ENCODE measurements around the gene HSP90AA1.
A peak's percentile ranks its signal among the peaks of the same experiment; 100 is the strongest.
"Not testable (repeated sequence)": the region's sequence is repeated elsewhere in the genome, so short reads cannot be mapped to it uniquely, and the experiment has no call there.

The HSP90AA1 gene

DNA sequence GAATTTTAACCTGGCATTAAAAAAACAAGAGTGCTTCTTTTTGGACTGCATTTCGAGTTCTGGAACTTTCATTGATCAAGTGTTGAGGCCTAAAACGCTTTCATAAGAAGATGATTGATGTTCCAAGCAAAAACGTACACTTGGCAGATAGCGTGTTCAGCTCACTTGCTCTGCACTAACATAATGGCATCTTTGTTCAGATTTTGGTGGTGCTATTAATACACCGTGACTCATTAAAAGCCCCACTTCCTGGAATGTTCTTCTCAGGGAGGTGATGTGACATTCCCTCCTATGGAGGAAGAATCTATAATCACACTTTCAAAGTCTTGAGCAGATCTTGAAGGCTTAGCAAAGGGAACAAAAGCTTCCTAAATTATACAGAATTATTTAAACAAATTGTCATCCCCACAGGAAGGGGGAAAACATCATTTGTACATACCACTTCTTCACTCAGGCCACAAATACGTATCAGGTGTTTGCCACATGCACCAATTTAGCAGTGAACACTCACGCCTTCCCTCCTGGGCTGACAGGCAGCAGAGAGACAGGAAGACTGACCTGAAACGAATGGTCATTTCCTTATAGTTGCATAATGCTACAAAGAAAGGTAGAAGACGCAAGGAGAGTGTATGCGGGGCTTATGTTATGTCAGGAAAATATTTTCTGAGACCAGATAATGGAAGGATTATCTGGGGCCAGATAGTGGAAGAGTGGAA, 15.4 kb downstream of the HSP90AA1 start:
- no peak for DNase-seq (ENCODE audit: low read depth, low spot score)

DNA sequence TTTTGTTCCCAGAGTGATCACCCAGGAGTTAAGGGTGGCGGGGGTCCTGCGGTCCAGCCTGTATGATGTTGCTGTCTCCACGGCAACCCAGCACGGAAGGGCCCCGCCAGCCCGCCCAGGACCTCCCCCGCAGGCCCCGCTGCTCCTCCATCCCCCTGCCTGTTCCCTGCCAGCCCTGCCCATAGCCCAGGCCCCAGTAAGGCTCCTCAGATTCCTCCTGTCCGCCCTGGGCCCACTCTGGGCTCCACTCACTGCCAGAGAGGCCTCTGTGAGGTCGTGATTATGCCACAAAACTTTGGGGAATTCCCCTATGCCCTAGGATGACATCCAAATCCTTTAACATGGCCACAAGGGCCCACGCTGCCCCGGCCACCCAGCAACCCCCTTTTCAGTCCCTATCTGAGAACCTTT, 20.8 kb downstream of the HSP90AA1 start:
- DNase-seq (ENCODE audit: low read depth, low spot score), result no peak

DNA sequence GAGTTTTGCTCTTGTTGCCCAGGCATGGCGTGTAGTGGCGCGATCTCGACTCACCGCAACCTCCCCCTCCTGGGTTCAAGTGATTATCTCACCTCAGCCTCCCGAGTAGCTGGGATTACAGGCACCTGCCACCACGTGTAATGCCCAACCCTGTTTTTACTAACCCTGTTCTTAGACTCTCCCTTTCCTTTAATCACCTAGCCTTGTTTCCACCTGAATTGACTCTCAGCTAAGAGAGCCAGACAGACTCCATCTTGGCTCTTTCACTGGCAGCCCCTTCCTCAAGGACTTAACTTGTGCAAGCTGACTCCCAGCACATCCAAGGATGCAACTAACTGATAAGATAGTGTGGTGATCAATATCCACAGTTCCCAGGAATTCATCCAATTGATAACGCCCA, 22.3 kb downstream of the HSP90AA1 start:
- DNase-seq (ENCODE audit: low read depth, low spot score), result not testable (repeated sequence)

DNA sequence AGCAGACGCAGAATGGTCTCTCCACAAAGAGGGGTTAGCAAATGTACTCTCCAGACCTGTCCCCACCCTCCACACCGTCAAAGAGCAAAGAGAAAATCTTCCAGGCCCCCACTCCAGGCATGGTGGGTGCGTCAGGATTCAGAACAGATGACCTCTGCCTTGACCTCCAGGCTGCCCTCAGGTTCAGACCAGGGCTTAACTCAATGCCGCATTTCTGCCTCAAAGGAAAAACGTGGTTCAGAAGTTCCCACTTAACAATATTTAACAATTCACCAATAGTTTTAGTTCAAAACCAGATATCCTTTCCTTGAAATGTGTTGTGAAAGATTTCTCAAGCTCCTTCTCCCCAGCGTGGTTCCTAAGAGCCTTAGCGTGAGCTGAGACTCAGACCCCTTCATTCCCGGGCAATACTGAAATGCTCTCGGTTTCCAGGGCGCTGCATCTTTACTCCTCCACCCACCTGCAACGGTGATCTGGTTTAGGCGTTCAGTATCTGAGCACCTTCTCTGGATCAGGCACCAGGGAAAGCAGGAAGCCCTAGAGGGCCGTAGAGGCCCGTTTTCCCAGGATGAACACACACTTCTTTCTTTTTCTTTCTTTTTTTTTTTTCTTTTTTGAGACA, 22.9 kb downstream of the HSP90AA1 start:
- no peak for DNase-seq (ENCODE audit: low read depth, low spot score)

DNA sequence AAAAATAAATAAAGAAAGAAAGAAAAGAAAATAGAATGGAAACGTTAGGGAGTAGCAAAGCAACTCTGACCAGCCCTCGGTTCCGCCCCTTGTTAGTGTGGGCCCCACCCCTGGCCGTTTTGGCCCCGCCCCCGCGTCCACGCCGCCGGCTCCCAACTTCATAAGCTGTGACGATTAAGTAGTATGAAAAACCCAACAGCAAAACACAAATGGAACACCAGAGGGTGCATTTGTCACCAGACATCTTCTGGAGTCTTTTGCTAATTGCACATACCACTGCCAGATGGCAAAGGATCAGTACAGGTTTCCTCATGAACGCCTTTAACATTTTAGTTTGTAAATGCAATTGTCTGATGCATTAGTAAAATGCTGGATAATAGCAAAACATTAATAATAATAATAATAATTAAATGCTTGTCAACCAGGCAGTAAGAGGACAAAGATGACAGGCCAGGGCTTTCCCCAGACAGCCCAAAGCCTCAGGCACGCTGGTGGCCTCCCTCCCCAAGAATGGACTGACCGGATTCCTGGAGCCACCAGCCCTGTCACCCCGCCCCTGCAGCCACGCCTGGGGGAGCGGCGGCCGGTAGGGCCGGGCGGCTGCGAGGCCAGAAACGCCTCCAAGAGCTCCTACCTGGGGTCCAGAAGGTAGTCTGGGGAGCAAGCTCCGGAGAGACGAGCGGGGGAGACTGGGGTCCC, 23.6 kb downstream of the HSP90AA1 start:
- peak; percentile 14 for DNase-seq (ENCODE audit: low read depth, low spot score)

DNA sequence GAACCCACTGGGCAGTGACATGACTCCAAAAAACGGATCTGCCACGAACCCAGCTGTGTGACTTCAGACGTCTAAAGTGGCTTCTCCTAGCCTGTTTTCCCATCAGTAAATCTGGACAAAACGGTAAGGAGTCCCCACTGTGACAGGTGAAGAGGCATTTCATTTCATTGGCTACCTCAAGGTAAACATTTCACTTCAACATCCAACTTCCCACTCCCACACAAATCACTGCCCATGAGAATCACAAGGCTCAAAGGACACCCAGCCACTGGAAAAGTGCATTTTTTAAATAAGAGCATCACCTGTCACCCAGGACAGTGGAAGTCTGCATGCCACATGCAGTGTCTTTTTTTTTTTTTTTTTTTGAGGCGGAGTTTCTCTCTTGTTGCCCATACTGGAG, 27.9 kb downstream of the HSP90AA1 start:
- no peak for DNase-seq (ENCODE audit: low read depth, low spot score)

DNA sequence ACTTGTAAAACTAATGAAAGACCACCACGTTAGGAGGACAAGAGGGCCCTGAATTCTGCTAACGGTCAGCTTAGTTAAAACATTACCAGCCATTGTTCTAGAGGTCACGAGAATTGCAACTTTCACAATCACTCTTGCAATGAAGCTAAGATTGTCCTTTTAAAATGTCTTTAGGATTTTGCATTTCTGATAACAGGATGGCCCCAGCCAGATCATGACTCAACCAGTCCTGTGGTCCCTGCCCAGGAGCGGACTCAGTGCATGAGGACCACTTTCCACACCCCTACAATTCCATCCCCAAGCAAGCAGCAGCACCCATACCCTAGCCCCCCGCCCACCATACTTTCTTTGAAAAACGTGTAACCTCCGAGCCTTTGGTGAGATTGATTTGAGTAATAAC, 28.7 kb downstream of the HSP90AA1 start:
- no peak for DNase-seq (ENCODE audit: low read depth, low spot score)

DNA sequence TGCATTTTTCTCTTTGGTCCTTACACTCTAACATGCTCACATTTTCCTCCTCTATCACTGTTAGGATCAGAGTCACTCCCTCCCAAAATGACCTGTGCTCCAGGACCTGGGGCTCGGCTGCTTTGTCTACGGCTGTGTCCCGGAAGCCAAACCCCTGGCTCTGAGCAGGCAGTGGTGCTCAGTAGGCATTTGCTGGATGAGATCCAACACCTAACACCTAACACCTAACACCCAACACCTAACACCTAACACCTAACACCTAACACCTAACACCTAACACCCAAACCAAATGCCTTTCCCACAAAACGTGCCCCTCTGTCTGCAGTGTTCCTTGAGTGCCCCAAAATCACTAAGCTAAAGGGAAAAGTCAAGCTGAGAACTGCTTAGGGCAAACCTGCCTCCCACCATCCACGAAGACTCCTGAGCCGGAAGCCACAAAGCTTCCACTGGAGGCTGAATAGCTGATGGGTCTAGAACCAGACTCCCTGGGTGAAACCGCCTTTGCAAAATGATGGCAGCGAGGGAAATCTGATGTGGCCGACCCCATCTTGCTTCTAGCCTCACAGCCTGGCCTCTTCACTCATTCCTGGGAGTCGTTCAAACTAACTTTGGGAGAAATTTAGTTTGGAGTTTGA, 29.2 kb downstream of the HSP90AA1 start:
- DNase-seq (ENCODE audit: low read depth, low spot score), result no peak

DNA sequence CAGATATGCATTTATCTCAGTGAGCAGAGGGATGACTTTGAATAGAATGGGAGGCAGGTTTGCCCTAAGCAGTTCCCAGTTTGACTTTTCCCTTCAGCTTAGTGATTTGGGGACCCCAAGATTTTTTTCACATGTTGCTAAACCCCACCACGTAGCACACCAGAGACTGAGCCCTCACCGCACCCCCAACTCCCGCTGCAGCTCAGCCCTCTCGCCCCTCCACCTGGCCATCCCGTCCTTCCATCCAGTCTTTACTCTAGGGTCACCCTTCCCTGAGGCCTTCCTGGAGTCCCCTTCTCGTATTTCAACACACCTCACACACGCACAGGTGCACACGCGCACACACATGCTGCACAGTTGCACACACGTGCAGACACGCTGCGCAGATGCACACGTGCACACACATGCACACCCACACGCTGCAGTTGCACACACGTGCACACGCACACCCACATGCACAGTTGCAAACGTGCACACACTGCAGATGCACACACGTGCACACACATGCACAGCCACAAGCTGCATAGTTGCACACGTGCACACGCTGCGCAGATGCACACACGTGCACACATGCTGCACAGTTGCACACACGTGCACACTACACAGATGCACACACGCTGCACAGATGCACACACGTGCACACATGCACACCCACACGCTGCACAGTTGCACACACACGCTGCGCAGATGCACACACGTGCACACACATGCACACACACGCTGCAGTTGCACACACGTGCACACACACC, 30.0 kb downstream of the HSP90AA1 start:
- DNase-seq (ENCODE audit: low read depth, low spot score), result no peak

DNA sequence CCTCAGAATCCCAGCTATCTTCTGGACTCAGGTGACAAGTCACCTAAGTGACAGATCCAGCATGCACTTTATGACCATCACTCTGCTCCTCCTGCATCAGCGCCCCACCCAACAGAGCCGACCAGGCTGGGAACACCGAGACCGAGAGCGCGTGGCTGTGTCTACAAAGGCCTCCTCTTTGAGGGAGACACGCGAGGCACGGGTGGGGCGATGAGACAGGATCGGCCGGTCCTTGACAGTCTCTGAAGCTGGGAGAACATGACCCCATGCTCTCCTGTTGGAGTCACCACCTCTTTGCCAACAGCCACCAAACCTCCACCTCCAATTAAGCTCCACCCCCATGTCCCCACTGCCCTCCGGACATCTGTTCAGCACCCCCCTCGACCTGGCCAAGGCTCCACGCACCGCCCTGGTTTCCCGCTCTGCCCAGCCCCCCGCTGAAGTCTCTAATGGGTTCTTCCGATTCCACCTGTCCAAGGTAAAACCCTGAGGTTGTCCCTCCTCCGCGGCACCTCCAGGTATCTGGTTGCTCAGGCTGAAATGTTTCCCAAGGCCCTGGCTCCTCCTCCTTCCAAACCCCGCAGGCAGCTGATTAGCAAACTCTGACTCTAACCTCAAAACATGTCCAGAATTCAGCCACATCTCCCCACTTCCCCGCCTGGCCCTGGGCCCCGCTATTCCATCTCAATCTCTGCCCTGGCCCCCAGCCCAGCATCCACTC, 31.5 kb downstream of the HSP90AA1 start:
- no peak for DNase-seq (ENCODE audit: low read depth, low spot score)

DNA sequence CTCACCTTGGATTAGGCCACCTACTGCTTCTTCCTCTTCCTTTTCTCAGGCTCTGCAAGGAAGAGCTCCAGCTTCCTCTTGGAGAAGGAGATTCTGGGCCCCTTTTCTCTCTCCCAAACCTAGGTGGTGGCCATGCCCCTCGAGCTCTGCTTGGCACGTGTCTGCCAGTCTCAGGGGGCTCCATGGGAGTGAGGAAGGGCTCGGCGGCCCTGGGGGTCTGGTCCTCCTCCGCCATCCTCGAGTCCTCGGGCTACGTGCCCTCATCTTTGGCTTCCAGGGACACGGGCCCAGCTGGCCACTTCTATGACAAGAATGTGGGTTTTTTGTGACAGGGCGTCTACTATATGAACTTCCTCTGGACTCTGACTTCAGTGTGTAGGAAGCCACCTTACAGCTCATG, 34.3 kb downstream of the HSP90AA1 start:
- DNase-seq (ENCODE audit: low read depth, low spot score), result no peak

DNA sequence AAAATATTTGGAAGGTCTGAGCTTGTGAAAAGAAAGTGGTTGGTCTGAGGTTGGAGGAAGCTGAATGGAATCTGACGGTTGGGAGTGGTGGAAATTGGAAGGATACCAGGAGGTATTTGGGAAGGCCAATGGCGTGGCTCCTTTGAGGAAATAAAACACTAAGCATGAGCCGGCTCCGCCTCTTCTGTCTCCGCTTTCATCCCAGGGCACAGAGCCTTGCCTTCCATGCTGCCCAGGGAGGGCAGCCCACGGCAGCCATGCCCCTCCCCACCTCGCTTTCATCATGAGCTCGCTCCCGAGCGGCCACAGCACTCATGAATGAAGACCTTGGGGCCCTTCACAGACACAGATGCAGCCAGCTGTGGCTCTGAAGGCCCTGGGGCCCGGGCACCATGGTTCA, 36.2 kb downstream of the HSP90AA1 start:
- DNase-seq (ENCODE audit: low read depth, low spot score), result no peak

DNA sequence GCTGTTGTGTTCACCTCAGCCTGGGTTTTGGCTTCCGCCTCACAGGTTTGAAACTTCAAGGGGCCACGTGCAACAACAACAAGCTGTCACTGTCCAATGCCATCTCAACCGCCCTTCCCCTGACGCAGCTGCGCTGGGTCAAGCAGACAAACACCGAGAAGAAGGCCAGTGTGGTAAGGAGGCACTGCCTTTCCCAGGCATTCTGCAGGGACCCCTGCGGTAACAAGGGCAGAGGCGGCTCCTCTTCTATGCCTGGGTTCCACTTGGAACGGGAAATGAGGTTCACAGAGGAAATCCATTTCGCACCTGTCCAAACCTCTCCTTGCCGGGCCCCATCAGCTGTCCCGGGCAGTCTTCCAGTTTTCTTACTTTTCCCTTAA, 36.8 kb downstream of the HSP90AA1 start:
- DNase-seq (ENCODE audit: low read depth, low spot score), result no peak

DNA sequence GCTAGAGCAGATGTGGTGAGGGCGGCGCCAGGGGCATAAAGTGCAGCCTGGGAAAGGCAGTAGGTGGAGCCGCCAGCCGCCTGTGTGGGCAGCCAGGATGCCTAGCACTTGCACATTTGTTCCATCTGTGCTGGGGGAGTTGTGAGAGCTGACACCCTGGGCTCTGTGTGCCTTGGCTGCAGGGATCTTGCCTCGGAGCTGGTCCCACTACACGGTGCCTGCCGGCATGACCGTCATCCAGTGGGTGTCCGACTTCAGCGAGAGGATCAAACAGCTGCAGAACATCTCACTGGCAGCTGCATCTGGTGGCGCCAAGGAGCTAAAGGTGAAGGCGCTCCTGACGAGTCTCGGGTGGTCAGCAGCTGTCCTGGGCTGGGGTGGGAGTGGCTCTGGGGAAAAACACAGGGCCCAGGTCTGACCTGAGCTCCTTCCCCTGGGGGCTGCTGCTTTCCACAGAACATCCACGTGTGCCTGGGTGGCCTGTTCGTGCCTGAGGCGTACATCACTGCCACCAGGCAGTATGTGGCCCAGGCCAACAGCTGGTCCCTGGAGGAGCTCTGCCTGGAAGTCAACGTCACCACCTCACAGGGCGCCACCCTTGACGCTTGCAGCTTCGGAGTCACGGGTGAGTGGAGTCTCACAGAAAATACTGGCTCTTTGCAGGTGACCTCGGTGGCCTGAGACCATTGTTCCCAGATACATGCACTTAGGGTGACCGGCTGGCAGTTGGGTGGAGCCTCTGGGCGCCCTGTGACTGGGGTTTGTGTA, 37.4 kb downstream of the HSP90AA1 start:
- no peak for DNase-seq (ENCODE audit: low read depth, low spot score)

DNA sequence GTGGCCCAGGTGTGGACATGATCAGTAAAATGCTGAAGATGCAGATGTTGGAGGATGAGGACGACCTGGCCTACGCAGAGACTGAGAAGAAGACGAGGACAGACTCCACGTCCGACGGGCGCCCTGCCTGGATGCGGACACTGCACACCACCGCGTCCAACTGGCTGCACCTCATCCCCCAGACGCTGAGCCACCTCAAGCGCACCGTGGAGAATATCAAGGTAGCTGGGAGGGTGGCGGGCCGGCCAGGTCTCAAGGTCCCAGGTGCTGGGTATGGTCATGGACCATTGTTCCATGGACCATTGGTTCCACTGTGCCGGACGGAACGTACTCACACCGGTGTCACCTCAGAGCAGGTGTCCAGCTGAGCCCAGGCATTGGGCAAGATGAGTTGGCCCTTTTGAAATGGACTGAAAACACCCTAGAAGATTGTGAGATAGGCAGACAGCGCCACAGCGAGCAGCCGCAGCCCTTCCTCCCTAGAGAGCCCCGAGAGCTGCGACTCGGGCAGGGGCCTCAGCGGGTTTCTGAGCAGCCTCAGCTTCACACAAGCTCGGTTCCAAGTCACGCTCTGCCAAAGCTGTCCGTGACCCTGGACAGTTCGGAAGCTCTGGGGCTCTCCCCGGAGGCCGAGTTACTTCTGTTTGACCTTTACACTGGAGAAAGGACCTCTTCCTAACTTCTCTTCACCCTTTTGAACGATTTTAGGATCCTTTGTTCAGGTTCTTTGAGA, 38.9 kb downstream of the HSP90AA1 start:
- no peak for DNase-seq (ENCODE audit: low read depth, low spot score)

DNA sequence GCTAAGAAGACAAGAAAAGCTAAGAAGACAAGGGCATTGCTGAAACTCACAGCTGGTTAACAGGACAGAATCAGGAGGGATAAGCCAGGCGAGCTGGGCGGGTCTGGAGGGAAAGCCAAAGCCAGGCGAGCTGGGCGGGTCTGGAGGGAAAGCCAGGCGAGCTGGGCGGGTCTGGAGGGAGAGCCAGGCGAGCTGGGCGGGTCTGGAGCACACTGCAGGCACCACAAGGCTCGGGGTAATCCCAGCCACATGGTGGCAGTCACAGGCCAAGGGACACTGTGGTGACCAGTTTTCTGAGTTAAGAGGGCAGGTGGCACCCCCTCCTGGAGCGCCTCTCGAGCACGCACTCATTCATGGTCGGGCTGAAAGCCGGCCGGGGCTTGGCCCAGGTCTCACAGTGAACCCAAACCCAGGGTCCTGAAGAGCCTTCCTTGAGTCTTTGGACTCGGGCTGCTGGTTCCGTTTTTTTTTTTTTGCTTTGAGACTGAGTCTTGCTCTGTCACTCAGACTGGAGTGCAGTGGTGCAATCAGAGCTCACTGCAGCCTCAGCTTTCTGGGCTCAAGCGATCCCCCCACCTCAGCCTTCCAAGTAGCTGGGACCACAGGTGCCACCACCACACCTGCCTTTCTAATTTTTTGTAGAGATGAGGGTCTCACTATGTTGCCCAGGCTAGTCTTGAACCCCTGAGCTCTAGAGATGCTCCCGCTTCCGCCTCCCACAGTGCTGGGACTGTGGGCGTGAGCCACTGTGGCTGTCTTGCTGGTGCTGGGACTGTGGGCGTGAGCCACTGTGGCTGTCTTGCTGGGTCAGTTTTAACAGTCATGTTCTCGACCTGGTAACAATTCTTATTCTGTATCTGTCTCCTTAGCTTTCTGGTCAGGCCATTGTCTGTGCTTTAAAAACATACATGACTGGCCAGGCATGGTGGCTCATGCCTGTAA, 40.2 kb downstream of the HSP90AA1 start:
- no peak for DNase-seq (ENCODE audit: low read depth, low spot score)

DNA sequence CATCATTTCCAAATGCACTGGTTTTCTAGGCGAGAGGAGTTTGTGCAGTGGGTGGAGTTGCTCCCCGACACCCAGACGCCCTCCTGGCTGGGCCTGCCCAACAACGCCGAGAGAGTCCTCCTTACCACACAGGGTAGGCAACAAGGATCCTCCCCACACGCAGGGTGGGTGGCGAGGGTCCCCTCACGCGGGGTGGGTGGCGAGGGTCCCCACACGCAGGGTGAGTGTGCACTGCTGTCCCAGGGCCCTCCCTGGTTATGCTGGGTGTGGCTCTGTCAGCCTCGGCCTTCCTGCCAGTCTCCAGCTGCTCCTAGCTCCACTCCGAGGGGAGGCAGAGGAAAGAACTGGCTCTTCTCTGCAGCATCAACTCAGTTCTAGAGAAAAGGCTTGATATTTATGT, 42.3 kb downstream of the HSP90AA1 start:
- DNase-seq (ENCODE audit: low read depth, low spot score), result no peak

DNA sequence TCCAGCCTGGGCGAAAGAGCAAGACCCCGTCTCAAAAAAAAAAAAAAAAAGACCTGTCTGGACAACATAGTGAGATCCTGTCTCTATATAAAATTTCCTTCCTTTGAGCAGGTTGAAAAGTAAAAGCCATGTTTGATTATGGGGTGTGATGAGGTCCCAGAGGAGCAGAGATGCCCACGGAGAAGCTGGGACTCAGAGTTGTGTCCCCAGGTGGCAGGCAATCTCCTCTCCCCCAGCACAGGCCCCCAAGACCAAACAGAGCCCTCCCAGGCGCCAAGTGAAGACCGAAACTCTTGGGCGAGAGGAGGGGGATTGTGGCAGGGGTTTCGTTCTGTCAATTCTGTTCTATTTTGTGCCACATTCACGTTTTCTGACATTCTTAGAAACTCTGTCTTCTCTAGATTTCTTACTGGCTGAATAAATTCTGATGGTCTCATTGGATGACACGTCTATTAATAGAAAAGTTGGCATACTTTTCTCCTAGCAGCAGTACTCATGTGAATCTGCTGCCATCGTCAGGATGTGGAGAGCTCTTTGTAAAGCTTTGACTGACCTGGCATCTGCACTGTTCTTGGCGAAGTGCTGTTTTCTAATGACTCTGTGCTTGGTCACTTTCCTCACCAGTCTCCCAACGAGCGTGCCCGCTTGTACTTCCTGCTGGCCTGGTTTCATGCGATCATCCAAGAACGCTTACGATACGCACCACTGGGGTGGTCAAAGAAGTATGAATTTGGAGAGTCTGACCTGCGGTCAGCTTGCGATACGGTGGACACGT, 43.4 kb downstream of the HSP90AA1 start:
- no peak for DNase-seq (ENCODE audit: low read depth, low spot score)
